GM23248 (cell line): ENCODE measurements around the gene TOM1L1.

Experiments
- EZH2 ChIP-seq: fragments of 200-600 bp; sonication (generic); IDR thresholded peaks from 2 replicates; pipeline ENCODE4 v1.6.1; 2018; ENCODE audit warnings: antibody characterized with exemption, mild to moderate bottlenecking; ENCODE audit not compliant: insufficient read depth, poor library complexity, severe bottlenecking
- EZH2phosphoT487 ChIP-seq: fragments of 200-600 bp; sonication (generic); IDR thresholded peaks from 2 replicates; pipeline ENCODE4 v1.6.1; 2018; ENCODE audit warnings: antibody characterized with exemption, moderate library complexity, mild to moderate bottlenecking, low read depth; ENCODE audit not compliant: insufficient read depth

- TF ChIP-seq EZH2 (no peak), EZH2phosphoT487 (no peak)
These were observed 6.0 kb downstream of the TOM1L1 start for GRCh38 chr17:54906683-54907082.
